DND-41 (cell line): ENCODE results near the gene SLC50A1.

Source experiments
- EZH2 ChIP-seq: IDR thresholded peaks from 3 replicates; pipeline ENCODE4 v1.6.1; 2012; ENCODE audit warnings: borderline replicate concordance, low read depth, mild to moderate bottlenecking, moderate library complexity, low read length, inconsistent platforms; ENCODE audit not compliant: severe bottlenecking
- TF ChIP-seq, protein P1 (sequence below): IDR thresholded peaks from 2 replicates; pipeline ENCODE4 v1.5.1; 2012; ENCODE audit warnings: borderline replicate concordance, low read length, moderate library complexity, mild to moderate bottlenecking; ENCODE audit not compliant: poor library complexity, severe bottlenecking; ENCODE audit errors: extremely low read depth

DNA sequence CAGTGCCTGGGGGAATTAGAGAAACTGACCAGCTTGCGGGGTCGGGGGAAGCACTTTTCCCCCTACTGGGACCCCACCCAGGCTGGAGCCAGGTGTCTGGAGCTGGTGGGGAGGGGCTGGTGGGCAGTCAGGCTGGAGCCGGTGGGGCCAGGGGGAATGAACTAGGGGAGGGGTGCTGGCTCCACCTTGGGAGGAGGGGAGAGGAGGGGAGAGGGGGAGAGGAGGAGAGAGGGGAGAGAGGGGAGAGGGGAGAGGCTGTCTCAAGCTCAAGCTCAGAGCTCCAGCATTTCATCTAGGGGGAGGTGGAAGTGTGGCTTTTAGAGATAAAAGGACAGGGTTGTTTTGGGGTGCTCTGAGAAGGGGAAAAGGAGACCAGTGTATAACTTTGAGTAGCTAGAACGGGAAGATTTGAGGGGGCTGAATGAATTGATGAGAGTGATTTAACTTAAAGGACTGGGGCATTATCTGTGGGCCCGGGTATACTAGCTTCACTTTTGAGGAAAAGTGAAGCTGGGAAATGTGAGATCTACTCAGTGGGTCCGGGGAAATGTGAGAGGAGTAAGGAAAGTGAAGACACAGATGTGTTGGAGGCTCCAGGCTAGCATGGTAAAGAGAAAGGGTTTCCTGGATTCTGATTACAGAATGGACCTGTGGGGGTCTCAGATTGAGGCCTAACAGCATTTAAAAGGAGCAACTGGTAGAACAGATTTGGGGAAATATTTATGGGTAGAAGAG is 5.2 kb upstream of the SLC50A1 start:
- TF ChIP-seq, protein P1, sequence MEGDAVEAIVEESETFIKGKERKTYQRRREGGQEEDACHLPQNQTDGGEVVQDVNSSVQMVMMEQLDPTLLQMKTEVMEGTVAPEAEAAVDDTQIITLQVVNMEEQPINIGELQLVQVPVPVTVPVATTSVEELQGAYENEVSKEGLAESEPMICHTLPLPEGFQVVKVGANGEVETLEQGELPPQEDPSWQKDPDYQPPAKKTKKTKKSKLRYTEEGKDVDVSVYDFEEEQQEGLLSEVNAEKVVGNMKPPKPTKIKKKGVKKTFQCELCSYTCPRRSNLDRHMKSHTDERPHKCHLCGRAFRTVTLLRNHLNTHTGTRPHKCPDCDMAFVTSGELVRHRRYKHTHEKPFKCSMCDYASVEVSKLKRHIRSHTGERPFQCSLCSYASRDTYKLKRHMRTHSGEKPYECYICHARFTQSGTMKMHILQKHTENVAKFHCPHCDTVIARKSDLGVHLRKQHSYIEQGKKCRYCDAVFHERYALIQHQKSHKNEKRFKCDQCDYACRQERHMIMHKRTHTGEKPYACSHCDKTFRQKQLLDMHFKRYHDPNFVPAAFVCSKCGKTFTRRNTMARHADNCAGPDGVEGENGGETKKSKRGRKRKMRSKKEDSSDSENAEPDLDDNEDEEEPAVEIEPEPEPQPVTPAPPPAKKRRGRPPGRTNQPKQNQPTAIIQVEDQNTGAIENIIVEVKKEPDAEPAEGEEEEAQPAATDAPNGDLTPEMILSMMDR: no peak
- no peak for TF ChIP-seq EZH2
